ACHN (cell line): ENCODE data around the gene CHST14.
A peak's percentile ranks its signal among the peaks of the same experiment; 100 is the strongest.

Source experiments
- DNase-seq: peaks from one replicate; pipeline ENCODE4 v3.0.0-alpha.2; 2015
- in situ Hi-C: cut with HindIII; loops from 2 replicates; pipeline ENCODE4 v1.10.0; 2017; ENCODE audit warnings: low sequenced_read_pairs, low pct_ligation_motif_present, low pct_unique_long_range_greater_than_20kb

The CHST14 gene

GRCh38 chr15:40479024-40479423 lies 8.2 kb downstream of the CHST14 start:
- in situ Hi-C loops, result no loop called here
- DNase-seq, result no peak

- in situ Hi-C loops, result no loop called here
- DNase-seq, result no peak
Measured at GRCh38 chr15:40481341-40482074, 10.7 kb downstream of the CHST14 start.

DNA sequence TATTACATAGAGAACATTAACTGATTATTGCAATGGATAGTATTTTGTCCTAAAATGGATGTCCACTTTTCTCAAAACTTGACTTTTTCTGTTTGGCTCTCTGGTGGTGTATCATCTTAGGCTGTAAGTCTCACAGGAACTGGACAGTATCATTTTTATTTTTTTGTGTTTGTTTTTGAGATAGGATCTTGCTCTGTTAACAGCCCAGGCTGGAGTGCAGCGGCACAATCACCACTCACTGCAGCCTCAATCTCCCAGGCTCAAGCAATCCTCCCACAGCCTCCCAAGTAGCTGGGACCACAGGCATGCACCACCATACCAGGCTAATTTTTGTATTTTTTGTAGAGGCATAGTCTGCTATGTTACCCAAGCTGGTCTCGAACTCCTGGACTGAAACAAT lies 13.1 kb downstream of the CHST14 start:
- no peak for DNase-seq
- in situ Hi-C loops, result no loop called here

GRCh38 chr15:40486066-40486770 lies 15.4 kb downstream of the CHST14 start:
- no peak for DNase-seq
- in situ Hi-C loops, result no loop called here

- no peak for DNase-seq
- in situ Hi-C loops, result no loop called here
Measured at GRCh38 chr15:40487816-40488682, 17.3 kb downstream of the CHST14 start.

DNA sequence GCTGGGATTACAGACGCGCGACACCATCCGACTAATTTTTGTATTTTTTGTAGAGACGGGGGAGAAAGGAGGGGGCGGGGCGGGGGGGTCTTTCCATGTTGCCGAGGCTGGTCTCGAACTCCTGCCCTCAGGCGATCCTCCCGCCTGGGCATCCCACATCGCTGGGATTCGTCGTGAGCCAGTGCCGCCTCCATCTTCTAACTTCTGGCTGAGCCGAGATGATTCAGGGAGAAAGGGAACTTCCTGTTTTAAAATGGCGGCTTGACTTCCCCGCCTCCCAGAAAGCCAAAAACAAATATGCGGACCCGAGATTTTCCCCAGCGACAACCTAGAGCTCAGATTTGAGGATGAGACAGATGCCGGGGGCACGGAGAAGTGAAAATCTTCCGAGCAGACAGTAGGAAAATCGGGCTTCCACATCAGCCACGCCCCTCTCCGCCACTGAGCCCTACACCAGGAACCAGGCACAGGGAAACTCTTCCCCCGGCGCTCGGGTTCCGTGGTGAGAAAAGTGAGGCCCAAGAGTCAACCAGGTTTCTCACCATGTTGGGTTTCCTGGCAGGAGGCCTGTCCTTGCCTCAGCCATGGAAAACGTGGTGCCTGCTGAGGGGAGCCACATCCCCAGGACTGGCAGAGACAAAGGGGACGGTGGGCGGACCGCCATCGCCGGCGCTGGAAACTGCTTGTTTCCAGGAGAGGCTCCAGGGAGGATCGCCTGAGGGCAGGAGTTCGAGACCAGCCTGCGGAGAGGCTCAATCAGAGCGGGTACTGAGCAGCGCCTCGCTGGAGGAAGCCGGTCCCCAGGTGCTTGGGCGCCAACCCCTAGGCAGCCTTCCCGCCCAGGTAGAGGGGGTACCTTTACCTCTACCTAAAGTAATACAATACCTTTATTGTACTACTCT lies 18.7 kb downstream of the CHST14 start:
- no peak for DNase-seq
- in situ Hi-C loops, result no loop called here

GRCh38 chr15:40493089-40493840 lies 22.5 kb downstream of the CHST14 start:
- no peak for DNase-seq
- in situ Hi-C loops, result no loop called here

GRCh38 chr15:40495516-40495915 lies 24.7 kb downstream of the CHST14 start:
- in situ Hi-C loops, result no loop called here
- no peak for DNase-seq

DNA sequence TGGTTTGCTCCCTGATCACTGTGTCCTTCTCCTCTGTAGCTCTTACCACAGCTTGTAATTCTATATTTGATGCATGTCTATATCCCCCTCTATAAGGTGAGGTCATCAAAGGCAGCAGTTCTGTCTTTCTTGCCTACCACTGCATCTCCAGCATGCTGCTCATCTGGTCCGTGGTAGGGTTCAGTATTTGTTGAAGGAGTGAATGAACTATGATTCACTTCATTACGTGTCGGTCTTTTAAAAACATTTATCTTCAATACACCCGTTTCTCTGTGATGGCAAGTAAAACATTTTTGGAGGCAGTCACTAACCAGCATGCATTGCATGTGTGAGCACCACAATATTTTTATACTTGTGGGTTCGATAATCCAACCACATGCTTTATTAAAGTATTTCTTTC lies 27.6 kb downstream of the CHST14 start:
- in situ Hi-C loops, result no loop called here
- DNase-seq, result no peak

DNA sequence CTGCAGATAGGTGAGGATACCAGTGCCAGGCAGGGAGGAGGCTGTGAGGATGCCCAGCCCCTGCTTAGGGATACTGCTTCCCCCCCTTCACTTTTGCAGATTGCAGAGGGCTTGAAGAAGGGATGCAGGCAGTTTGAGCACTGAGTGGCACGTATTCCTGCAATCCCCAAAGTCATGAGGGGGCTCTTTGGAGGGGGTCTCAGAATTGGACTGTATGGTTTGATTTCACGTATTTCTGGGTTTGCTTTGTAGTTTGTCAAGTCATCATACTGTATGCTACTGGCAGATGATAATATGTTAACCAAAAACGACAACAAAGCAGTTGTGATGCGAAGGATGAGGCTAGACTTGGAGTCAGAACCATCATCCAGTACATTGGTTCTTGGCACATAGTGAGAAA lies 28.1 kb downstream of the CHST14 start:
- in situ Hi-C loops, result no loop called here

DNA sequence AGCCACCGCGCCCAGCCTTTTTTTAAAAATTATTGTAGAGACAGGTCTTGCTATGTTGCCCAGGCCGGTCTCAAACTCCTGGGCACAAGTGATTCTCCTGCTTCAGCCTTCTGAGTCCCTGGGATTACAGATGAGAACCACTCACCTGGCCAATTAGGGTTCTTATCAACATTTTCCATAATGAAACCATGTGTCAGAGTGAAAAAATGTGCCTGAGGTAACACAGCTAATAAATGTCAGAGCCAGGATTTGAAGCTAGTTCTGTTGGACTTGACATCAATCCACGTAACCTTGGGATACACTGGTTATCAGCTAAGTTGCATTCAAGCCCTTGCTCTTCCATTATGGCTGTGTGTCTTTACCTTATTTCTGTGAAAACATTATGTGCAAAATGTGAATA lies 29.1 kb downstream of the CHST14 start:
- no peak for DNase-seq
- in situ Hi-C loops, result no loop called here

More for the DNA sequence above, 28.1 kb downstream of the CHST14 start:
- DNase-seq, result no peak

- in situ Hi-C loops, result no loop called here
- no peak for DNase-seq
Measured at GRCh38 chr15:40500568-40501330, 30.0 kb downstream of the CHST14 start.

- in situ Hi-C loops, result no loop called here
- DNase-seq, result no peak
Measured at GRCh38 chr15:40501487-40501886, 30.7 kb downstream of the CHST14 start.

DNA sequence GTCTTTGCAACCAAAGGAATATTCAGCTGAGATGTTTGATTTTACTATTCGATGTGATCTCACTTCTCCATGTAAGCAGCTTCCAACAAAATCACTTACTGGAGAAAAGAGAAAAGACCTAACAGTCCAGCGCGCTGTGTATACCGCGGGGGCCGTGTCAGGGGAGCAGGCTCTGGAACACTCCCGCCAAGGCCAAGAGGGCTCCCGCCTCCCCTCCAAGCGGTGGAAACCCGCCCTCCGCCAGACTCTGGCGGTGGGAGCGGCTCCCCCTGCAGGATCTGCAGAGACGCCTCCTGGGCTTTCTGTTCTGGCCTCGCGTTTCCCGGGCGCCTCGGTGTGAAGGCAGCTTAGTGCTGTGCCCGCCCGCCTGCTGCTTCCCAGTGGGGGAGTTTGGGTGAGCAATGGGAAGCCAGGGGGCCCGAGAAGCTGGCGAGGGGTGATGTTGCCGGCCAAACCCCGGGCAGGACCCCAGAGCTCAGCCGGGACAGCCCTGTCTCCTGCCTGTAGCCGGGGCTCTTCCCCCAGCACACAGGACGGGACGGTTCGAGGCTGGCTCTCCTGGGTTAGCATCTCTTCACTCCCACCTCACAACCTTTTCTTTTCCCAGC lies 36.3 kb downstream of the CHST14 start:
- DNase-seq, result peak; percentile 80
- in situ Hi-C loops, result no loop called here

DNA sequence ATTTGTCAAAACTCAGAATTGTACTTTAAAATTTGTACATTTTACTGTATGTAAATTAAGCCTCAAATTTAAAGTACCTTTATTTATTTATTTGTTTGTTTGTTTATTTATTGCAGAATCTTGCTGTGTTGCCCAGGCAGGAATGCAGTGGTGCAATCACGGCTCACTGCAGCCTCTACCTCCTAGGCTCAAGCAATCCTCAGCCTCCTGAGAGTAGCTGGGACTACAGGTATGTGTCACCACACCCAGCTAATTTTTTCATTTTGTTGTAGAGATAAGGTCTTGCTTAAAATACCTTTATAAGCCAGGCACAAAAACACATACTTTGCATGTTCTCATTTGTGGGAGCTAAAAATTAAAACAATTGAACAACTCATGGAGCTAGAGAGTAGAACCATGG lies 37.4 kb downstream of the CHST14 start:
- in situ Hi-C loops, result no loop called here
- no peak for DNase-seq

DNA sequence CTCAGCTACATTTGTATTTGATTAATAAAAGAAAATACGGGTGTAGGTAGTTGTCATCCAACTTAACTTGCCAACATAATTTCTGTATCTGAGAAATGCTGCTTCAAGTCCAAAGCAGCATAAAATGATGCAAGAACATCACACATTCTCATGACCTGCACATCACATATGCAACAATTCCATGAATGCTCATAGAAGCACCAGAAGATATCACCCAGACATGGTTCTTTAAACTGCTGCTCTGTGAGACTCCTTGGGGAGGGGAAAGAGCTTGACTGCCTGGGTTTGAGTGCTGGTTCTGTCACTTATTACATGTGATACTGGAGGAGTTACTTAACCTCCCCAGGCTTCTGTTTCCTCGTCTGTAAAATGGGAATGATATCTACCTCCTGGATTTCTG lies 39.4 kb downstream of the CHST14 start:
- no peak for DNase-seq
- in situ Hi-C loops, result no loop called here

GRCh38 chr15:40511093-40511471 lies 40.3 kb downstream of the CHST14 start:
- in situ Hi-C loops, result no loop called here
- DNase-seq, result no peak
